GM21423 (cell line): ENCODE data around the gene SPINK2.

Experiments used
- ATAC-seq: cut with Tn5 transposase; IDR thresholded peaks from one replicate; pipeline ENCODE4 v1.9.1; 2021; ENCODE audit warnings: mild to moderate bottlenecking, moderate library complexity; ENCODE audit not compliant: unreplicated experiment

Gene SPINK2

DNA sequence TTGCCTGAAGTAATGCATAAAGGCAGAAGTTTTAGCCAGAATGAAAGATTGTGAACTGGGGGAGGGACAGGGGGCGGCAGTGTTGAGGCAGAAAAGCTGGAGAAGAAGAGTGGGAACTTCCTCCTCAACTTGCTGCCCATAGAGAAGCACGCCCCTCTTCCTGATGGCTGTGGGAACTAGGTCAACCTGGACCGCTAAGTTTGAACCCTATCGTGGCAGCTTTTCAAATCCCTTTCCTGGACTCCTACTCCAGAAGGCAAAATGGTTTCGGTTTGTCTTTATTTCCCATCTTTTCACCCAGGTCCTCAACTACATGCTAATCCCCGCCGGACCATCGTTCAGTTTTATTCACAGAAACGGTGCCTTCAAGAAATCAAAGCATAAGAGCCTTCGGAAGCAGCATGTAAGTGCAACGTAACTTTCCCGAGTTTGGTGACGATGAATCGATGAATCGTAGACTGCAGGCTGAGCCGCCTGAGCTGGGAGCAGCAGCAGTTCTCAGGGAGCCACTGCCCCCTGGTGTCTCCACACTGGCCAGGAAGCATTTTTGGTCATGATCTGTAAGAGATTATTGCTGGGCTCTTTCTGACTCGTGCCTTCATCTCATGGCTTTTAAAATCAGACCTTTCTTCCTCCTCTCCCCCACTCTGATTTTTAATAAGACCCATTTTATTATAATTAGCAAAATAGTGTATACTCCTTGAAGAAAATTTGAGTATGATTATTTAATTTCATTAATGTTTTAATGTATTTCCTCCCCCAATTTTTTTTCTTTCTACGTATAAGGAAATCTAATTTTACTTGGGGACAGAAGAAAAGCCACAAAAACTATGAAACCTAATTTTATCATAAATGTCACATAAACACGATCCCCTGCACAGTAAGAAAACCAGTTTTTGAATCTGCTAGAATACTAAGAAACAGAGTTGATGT lies 21.4 kb downstream of the SPINK2 start:
- peak; percentile 90 for ATAC-seq

DNA sequence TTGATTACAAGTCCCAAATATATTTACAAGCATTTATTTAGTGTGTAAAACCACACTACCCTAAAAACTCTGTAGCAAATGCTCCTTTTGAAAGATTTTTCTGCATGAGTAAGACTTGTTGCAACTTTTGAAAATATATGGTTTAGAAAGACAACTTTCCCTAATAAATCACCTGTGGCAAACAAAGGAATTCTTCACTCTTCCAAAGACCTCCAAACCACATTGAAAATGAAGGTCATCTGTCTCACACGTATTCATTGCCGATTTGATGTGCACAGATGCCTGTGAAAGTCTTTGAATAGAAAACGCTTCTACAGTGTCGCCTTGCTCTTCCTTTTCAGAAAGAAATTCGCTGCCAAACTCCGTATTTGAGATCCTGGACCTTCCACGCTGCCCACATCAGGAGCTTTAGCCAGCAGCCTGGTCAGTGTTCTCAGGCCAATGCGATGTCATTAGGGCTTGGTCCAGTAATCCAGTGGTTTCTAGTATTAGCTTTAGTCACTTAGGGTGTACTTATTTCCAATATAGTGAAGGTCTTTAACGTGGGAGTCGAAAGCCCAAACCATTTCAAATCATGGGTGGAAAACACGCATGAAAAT lies 22.2 kb downstream of the SPINK2 start:
- ATAC-seq: no peak

DNA sequence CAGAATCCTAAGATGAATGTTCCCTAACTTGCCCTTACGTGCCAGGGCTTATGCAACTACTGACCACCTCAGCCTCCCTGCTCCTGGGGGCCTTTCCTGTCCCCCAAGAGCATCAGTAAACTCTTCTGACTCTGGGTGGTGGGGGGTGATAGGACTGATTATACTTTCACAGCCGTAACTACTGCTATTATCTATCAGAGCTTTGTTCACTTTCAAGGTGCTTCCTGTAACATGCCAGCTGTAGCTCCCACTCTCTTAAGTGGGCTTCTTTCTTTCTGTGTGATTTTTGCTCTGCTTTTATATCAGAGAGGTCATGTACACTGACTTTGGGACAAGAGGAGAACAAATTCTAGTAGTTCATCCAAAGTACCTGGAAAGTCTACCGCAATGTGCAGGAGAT lies 25.3 kb downstream of the SPINK2 start:
- ATAC-seq: no peak

DNA sequence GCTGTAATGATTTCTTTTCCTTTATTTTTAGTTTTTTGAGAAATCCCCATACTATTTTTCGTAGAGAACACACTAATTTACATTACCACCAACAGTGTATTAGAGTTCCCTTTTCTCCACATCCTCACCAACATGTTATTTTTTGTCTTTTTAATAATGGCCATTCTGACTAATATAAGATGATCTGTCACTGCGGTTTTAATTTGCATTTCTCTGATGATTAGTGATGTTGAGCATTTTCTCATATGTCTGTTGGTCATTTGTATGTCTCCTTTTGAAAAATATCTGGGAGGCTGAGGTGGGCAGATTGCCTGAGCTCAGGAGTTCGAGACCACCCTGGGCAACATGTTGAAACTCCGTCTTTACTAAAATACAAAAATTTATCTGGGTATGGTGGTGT lies 30.2 kb downstream of the SPINK2 start:
- no peak for ATAC-seq

DNA sequence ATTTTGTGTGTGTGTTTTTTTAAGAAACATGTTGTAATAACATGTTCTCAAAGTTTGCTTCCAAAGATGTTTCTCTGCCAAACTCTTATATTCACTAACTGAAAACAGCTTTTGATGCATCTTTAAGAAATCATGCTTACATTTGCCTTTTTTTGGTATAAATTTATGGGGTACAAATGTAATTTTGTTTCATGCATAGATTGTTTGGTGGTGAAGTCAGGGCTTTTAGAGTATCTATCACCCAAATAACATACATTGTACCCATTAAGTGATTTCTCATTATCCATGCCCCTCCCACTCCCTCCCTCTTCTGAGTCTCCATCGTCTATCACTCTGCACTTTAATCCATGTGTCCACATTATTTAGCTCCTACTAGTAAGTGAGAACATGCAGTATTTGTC lies 30.8 kb downstream of the SPINK2 start:
- ATAC-seq: no peak

DNA sequence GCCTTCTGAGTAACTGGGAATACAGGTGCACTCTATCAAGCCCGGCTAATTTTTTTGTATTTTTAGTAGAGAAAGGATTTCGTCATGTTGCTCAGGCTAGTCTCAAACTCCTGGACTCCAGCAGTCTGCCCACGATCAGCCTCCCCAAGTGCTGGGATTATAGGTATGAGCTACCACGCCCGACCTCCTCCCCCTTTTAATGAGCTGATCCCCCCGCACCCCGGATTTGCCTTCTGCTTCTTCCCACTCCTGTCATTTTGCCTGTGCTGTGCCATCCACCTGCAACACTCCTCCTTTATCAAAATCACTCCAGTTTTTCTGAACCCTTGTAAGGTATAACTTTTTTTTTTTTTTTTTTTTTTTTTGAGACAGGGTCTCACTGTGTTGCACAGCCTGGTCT lies 33.4 kb downstream of the SPINK2 start:
- ATAC-seq: no peak

DNA sequence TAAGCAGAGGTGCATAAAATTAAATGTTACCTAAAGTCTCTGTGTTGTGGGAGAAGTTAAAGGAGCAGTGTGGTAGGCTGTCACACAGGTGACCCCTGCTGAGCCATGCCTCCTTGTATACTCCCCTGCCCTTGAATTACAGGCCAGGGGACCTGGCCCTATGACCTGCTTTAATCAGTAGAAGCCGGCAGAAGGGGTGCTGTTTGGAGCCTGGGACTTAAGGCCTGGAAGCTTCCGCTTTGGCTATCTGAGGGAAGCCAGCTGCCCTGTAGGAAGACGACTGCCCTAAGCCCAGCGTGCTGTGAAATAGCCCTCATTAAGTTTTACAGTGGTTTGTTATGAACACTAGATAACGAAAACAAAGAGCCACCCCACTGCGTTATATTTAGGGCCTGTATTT lies 34.1 kb downstream of the SPINK2 start:
- no peak for ATAC-seq

DNA sequence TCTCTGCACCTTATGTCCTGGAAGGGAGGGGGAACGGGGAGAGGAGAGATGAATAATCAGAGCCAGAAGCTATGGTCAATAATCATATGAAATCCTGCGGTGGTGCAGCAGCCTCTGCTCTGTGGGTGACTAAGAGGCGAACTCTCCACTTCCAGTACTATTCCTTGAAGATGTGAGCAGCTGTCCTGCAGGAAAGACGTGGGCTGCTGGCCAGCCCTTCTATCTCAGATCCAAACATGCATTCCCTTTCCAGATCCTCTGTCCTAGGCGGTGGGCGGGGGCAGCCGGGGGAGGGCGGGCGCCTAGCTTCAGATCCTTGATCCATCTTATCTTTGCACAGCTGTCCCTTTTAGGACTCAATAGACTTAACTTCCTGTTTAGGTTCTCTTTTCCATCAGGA lies 34.5 kb downstream of the SPINK2 start:
- no peak for ATAC-seq

DNA sequence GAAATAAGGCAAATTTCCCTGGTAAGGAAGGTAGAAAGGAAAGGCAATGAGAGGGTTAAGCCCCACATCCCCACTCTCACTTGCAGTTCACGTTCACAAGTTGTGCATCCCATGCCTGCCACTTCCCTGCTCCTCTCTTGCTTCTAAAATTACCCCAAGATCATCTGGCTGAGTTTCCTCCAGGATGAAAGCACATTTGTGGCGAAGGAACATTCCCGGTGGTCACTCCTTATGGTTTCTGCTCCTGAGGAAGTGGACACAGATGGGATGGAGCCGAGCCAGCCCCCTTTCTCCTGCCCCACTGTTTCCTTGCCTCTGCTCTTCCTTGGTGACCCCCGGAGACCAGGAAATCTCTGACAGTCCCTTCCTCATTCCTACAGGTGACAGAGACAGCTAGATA lies 37.5 kb downstream of the SPINK2 start:
- no peak for ATAC-seq

DNA sequence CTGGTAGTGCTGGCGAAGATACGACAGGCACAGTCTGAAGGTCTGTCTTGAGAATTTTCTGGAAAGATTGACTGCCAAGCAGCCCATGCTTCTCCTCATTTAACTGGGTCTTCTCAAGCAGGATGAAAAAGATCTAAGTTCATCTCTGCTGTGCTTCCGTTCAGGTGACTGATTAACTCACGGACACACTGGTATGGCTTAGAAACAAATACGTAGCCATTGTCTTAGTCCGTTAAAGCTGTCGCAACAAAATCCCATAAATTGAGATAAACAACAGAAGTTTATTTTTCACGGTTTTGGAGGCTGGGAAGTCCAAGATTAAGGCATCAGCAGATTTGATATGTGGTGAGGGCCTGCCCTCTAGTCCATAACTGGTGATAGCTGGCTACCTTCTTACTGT lies 39.5 kb downstream of the SPINK2 start:
- no peak for ATAC-seq

DNA sequence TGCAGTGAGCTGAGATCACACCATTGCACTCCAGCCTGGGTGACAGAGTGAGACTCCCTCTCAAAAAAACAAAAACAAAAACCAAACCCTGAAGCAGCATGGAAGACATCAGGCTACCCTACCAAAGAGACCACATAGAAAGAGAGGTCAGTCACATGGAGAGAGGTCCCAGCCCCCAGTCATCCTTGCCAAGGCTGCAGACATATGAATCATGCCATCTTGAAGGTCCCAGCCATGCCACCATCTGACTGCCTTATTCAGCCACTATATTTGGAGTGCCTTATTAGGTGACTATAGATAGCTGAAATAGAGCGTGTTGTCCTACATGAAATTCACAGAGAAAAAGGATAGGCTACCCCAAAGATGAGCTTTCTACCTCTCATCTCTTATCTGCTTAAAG lies 48.2 kb downstream of the SPINK2 start:
- no peak for ATAC-seq

DNA sequence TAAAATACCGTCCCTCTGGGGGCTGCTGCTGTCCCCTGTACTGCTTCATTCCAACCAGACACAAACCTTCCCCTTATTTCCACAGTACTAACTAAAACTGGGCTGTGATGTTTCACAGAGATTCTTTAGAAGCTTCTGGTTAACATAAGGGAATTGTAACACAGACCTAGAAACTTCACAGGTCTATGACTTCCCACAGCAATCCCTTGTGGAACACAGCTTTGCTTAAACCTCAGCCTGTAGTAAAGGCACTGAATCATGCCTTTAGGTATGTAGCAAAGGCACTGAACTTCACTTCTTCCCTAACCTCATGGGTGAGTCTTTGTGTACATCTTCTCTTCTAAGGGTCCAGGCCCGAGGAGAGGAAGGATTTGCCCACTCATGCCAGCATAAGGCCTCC lies 49.4 kb downstream of the SPINK2 start:
- no peak for ATAC-seq

DNA sequence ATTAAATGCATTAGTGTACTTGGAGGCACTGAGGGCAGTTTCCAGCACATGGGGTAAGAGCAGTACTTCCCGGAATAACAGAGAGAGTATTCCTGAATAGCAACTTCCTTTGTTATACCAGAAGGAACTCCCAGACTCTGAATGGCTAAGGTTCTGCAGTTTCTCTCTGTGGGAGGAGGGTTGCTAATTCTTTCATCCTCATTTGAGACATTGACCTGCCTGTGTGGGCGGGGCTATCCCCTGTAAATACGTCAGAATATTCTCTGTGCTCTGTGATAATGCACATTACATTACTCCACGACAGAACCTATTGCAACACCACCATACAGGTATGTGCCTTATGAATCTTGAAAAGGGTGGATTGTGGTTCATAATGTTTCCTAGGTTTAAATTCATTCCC lies 52.7 kb downstream of the SPINK2 start:
- no peak for ATAC-seq

DNA sequence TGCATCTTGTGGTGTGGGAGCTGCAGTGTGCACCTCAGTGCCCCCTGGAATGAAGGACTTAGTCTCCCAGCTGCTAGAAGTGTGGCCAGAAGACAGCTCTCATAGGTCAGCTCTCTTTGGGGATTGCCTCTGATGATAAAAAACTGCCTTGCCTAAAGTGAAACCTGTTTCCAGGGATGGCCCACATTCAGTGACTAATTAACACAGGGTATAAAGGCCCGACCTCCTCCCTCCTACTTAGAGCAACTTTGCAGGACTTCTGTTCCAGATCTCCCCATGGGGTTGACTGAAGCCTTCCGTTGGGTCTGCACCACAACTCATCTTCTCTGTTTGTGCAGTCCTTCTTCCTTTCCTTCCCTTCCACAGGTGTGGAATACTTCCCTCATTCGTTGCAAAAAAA lies 53.2 kb downstream of the SPINK2 start:
- no peak for ATAC-seq

DNA sequence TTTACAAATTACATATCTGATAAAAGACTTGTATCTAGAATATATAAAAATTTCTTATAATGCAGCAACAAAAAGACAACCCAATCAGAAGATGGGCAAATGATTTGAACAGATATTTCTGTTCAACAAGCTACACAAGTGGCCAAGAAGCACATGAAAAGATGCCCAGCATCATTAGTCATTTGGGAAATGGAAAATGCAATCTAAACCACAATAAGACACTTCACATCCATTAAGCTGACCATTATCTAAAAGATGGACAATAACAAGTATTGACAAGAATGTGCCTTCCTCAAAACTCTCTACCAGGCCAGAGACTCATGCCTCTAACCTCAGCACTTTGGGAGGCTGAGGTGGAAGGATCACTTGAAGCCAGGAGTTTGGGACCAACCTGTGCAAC lies 53.9 kb downstream of the SPINK2 start:
- ATAC-seq: no peak

DNA sequence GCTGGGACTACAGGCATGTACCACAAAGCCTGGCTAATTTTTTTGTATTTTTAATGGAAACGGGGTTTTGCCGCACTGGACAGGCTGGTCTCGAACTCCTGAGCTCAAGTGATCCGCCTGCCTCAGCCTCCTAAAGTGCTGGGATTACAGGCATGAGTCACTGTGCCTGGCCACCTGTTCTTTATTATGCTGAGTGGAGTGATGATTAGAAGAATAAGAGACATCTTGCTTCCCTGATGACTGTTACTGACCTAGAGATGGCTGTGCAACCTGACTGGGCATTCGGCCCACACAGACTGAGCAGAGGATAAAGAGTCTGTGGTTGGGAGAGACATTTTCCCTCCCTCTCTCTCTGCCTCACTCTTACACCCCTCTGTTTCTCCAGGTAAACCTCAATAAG lies 56.7 kb downstream of the SPINK2 start:
- no peak for ATAC-seq

DNA sequence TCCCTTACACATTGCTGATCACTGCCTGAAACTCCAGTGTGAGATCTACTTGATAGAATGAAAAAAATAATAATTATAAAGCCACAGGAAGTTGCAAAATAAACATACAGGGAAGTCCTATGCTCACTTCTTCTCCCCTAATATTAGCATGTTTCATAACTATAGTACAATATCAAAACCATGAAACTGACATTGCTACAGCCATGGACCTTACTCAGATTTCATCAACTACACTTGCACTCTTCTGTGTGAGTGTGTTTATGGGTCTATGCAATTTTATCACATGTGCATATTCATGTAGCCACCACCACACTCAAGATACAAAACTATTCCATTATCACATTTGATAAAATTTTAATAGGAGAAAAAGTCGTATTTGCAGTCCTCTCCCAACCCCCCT lies 57.3 kb downstream of the SPINK2 start:
- no peak for ATAC-seq

DNA sequence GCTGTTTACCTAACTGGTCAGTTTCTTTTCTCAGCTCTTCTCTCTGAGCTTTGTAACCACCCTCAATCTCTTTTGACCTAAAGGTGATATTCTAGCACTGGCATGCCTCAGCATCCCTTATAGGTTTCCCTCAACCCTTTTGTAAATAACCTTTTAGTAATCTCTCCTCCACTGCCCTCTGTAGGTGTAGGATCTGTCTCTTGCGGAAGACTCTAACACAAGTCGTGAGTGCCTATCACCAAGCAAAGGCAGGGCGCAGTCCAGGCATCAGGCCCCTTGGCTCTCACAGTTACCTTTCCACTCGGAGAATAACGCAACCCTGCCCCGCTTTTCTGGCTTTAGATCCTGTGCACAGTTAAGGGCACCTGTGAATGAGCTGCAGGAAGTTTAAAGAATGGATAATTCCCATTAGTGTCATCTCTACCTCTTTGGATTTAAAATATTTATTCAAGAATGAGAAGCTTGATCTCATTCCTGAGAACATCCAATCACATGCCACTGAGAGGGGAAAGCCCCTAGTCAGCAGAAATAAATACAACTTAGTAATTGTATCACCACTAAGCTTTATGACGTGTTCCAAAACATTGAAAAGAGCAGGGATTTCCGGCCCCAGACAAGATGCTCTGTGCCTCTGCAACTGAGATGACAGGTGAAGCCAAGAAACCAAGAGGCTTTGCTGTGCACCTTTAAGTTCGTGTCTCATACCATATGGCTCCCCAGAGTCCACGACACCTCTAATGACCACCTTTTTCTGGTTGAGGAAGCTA lies 58.8 kb downstream of the SPINK2 start:
- ATAC-seq: no peak

DNA sequence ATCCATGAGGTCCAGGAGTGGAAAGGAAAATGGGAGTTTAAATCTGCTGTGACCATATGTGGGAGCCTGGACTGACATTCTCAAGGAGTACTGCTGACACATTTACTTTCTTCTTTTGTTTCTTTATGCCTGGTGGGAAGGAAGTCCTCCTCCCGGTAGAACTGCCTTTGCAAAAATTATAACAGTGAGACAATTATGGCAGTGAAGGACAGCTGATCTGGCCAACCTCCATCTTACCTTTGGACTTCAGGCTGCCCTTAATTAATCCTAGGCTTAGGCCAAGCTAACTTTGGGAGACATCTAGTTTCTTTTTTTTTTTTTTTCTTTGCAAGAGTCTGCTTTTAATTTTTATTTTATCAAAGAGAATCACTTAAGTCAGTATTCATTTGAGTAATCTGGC lies 61.3 kb downstream of the SPINK2 start:
- ATAC-seq: no peak
